Right ventricle myocardium superior (tissue), 1 donor: ENCODE measurements around the gene UPP1. TPM values are rescaled to one million over a fixed set of nuclear protein-coding genes. Genes with fewer than 3 reads are reported as not detected.
A peak's percentile ranks its signal among the peaks of the same experiment; 100 is the strongest.

Experiments used
- ATAC-seq: fragments of 200-7000 bp; cut with Tn5 transposase; one replicate; pipeline ENCODE4 v1.9.1; 2020; ENCODE audit warnings: mild to moderate bottlenecking; ENCODE audit not compliant: poor library complexity
- DNase-seq: peaks from one replicate; pipeline ENCODE4 v3.0.0-alpha.2; 2020
- intact Hi-C: fragments of 100-400 bp; cut with DNase I; formaldehyde crosslinking; loops from one replicate; pipeline ENCODE4 v1.11.2; 2022
- total RNA-seq: library from RNA; stranded (reverse); fragmentation: NEBNext Ultra II Directional; extraction: Animal tissue kit (Norgen Biotek cat#: 25700); gene quantifications from one replicate; pipeline ENCODE4 v1.2.1, GENCODE V29; 2021
- donor health status: DM: no; HTN: yes; CAD: no; lungs with severe emphysema.

The UPP1 gene
- total RNA-seq, 1 donor from 2014 or later: 20.3 TPM

- ATAC-seq (no peak), DNase-seq (no peak)
- intact Hi-C loops: no loop called here
Measured at GRCh38 chr7:48083114-48083830, 5.8 kb upstream of the UPP1 start.

- ATAC-seq (peak; percentile 20), DNase-seq (peak; percentile 65)
- intact Hi-C loops: no loop called here
Measured at GRCh38 chr7:48084727-48085432, 4.2 kb upstream of the UPP1 start.

DNA sequence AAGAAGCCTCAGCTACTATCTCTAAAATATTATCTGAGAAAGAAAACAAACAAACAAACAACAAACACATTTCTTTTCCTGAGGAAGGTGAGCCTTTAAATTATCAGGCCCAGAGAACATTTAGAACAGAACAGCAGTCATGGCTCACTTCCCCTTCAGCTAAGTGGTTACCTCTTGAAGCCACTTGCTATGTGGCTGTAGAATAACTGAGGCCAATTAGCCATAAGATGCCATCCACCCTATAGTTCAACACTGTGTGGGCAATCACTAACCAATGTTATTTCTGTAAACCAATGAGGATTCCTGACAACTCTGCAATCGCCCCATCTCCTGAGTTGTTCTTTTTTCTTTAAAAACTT lies 3.7 kb upstream of the UPP1 start:
- intact Hi-C loops: no loop called here
- ATAC-seq (no peak), DNase-seq (no peak)

- ATAC-seq (no peak), DNase-seq (no peak)
- intact Hi-C loops: no loop called here
Measured at GRCh38 chr7:48085942-48086341, 3.1 kb upstream of the UPP1 start.

DNA sequence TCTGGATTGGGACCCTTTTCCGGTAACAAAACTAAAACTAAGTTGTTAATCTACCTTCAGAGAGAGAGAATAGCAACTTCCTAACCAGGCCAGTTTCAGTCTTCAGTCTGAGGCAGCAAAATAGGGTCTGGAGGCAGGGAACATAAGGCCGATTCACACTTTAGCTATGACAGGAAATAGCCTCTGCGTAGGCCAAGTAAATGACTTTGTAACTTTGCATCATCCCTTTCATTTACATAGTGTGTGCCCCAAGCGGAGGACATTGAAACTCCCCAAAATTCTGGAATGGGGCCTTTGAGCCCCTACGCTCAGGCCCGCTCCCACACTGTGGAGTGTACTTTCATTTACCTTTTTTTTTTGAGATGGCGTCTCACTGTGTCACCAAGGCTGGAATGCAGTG lies 1.7 kb upstream of the UPP1 start:
- DNase-seq: no peak
- ATAC-seq: no peak
- intact Hi-C loops: no loop called here

GRCh38 chr7:48088559-48089045 lies 463 bp upstream of the UPP1 start:
- intact Hi-C loops: no loop called here
- DNase-seq: peak; percentile 93
- peak; percentile 71 for ATAC-seq

GRCh38 chr7:48090095-48090805 lies 1.2 kb downstream of the UPP1 start:
- DNase-seq (peak; percentile 61), ATAC-seq (no peak)
- intact Hi-C loops: no loop called here

DNA sequence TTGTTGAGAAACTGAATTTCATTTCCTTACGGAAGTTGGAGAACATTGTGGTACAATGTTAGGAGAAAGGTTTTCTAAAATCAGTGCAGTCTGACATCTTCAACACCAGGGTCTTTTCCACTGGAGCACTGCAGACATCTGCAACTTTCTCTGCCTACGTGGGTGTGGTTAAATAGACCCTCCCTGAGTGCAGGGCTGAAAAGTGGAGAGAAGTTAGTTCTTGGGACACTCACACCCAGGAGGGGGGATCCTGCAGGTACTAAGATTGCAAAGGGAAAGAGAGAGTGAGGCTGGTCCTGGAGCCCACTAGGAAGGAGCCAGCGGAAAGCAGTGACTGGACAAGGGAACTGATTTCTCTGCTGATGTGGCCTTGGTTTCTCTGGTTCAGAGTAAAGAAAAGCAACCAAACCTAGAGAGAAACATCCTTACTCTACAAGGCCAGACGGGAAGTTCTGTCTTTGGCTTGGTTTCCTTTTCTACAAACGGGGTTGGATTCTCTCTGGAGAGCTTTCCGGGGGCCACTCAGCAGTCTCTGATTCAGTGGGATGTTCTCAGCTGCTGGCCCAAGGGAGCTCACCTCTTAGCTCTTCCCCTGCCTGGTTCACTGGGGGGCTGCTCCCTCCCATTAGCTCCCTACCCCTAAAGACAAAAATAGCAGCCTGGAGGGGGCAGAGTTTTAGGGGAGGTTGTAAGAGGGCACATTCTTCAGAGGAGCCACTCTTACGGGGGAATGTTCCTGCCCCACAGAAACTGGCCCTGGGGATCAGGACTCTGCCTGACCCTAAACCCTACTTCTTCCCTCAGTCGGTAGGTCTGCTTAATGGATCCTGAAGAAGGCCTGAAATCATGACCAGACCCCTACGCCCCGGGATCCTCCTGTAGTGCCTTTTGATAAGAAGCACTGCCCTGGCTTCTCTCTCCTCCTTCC lies 2.7 kb downstream of the UPP1 start:
- intact Hi-C loops: no loop called here
- no peak for DNase-seq
- ATAC-seq: no peak

GRCh38 chr7:48094861-48095293 lies 5.8 kb downstream of the UPP1 start:
- DNase-seq (no peak), ATAC-seq (no peak)
- intact Hi-C loops: no loop called here

GRCh38 chr7:48096273-48096672 lies 7.2 kb downstream of the UPP1 start:
- ATAC-seq (no peak), DNase-seq (no peak)
- intact Hi-C loops: no loop called here

DNA sequence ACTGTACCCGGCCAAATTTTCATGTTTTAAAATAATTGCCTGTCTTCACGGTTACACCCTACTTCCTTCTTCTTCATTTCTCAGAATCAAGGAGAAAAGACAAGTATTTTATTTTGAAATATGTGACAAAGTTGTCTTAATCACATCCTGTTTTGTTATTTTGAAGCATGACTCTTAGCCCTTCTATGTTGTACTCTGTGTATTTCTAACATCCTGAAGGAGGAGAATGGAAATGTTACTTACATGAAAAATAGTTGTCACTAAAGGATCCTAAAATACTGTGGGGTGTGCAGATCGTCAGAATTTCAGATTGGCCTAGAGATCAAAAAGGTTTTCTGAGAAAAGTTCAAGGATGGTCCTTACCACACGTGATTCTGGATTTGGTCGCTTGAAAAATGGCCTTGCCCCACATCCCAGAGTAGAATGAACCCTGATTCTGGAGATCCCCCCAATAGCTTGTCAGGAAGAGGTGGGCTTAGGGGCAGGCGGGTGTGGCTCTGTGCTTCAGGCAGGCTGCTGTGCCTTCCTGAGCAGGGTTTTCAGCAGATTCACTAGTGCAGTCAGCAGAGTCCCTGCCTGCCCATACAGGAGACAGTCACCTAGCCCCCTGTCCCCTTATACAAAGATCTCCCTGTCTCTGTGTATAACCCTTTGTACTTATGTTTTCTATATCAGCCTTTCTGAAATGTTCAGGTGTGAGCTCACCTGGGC lies 8.6 kb downstream of the UPP1 start:
- intact Hi-C loops: no loop called here
- DNase-seq (no peak), ATAC-seq (peak; percentile 20)

- intact Hi-C loops: no loop called here
Measured at GRCh38 chr7:48098846-48099245, 9.8 kb downstream of the UPP1 start.

GRCh38 chr7:48099781-48100180 lies 10.7 kb downstream of the UPP1 start:
- ATAC-seq (no peak), DNase-seq (no peak)
- intact Hi-C loops: loop anchor here (10.0 kb wide), 1 partner anchor 305 kb away; no protein-coding TSS in a partner anchor

More at GRCh38 chr7:48098846-48099245, 9.8 kb downstream of the UPP1 start:
- ATAC-seq: no peak
- DNase-seq: no peak

DNA sequence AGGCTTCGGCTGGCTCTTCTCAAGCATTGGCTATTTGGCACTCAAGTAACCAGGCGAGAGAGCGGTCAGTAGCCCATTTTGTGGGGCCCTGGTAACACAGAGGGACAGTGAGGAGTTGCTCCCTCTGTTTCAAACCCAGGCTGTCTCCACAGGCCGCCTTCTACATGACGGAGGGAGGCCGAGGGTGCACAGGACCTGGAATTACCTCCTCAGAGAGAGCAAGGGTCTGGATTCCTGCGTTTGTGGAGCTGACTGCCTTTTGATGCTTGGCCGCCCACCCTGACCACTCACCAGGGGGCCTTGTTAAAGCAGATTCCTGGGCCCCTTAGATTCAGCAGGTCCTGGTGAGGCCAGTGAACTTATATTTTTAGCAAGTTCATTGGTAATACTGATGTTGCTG lies 12.3 kb downstream of the UPP1 start:
- DNase-seq: no peak
- intact Hi-C loops: loop anchor here (10.0 kb wide), 1 partner anchor 307 kb away; no protein-coding TSS in a partner anchor
- no peak for ATAC-seq

GRCh38 chr7:48101968-48102367 lies 12.9 kb downstream of the UPP1 start:
- DNase-seq (no peak), ATAC-seq (no peak)
- intact Hi-C loops: loop anchor here (10.0 kb wide), 1 partner anchor 307 kb away; no protein-coding TSS in a partner anchor

- intact Hi-C loops: loop anchor here (10.0 kb wide), 1 partner anchor 308 kb away; no protein-coding TSS in a partner anchor
- DNase-seq: no peak
- ATAC-seq: no peak
Measured at GRCh38 chr7:48102530-48102929, 13.5 kb downstream of the UPP1 start.

DNA sequence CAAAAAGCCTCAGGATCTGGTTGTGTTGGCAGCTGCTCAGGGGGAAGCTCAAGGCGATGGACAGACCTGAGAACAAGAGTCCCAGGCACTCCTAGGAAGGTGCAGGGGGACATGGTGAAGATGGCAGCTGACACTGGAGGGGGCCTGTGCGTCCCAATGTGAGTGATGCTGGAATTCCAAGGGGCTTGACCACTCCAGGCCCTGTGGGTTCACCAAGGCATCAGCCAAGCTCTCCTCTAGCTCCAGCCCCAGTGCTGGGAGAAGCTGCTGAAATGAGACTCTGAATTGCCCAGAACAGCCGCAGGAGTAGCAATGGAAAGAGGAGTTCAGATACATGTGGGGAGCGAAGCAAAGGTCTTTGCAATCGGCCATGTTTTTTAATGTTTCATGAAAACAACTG lies 16.0 kb downstream of the UPP1 start:
- ATAC-seq: no peak
- DNase-seq: no peak
- intact Hi-C loops: loop anchor here (5.0 to 10.0 kb wide), 2 partner anchors 113 to 310 kb away; no protein-coding TSS in a partner anchor
